ENCODE measurements around the gene CNNM2.

Gene CNNM2

GRCh38 chr10:103047381-103047780 lies 129.3 kb downstream of the CNNM2 start:
- no peak overlapping the region for H3K27ac ChIP-seq (ENCODE audit: low read depth, low read length)
- H3K27me3 ChIP-seq (ENCODE audit: control insufficient read depth, low read length) = no peaks in the 10 kb centered on the region
- H3K36me3 ChIP-seq (ENCODE audit: control insufficient read depth, low read length) = no peaks in the 10 kb centered on the region
- peaks cover 14% of the 10 kb centered on the region for H3K4me1 ChIP-seq (ENCODE audit: control insufficient read depth, low read length)
- no peaks in the 10 kb centered on the region for H3K9me2 ChIP-seq (replicated peaks; ENCODE audit: control insufficient read depth, low read length)
- no peak overlapping the region for H3K4me3 ChIP-seq (ENCODE audit: low read length)
- H3F3A ChIP-seq (ENCODE audit: control insufficient read depth, insufficient read depth) = no peaks in the 10 kb centered on the region
- TF ChIP-seq CTCF (IDR thresholded peaks at IDR 0.05; ENCODE audit: low read depth, low read length, poor library complexity, severe bottlenecking) (no peak), EZH2phosphoT487 (IDR thresholded peaks at IDR 0.05; ENCODE audit: borderline replicate concordance, low read length) (no peak)
- no peak overlapping the region for H3K4me2 ChIP-seq (ENCODE audit: low read length)
- H3K79me2 ChIP-seq (ENCODE audit: control insufficient read depth, low read length) = no peaks in the 10 kb centered on the region
- no peaks in the 10 kb centered on the region for H3K9me3 ChIP-seq (ENCODE audit: control insufficient read depth, insufficient read depth, low read length)
- no peaks in the 10 kb centered on the region for H4K20me1 ChIP-seq (ENCODE audit: control insufficient read depth, insufficient read depth, low read depth, low read length)

GRCh38 chr10:103049237-103049636 lies 131.1 kb downstream of the CNNM2 start:
- Histone ChIP-seq H3F3A (ENCODE audit: control insufficient read depth, insufficient read depth) (no peaks in the 10 kb centered on the region), H3K4me3 (ENCODE audit: low read length) (no peak overlapping the region), H4K20me1 (ENCODE audit: control insufficient read depth, insufficient read depth, low read depth, low read length) (no peaks in the 10 kb centered on the region), H3K9me3 (ENCODE audit: control insufficient read depth, insufficient read depth, low read length) (no peaks in the 10 kb centered on the region), H3K9me2 (replicated peaks; ENCODE audit: control insufficient read depth, low read length) (no peaks in the 10 kb centered on the region), H3K4me1 (ENCODE audit: control insufficient read depth, low read length) (no peaks in the 10 kb centered on the region), H3K27ac (ENCODE audit: low read depth, low read length) (no peak overlapping the region), H3K79me2 (ENCODE audit: control insufficient read depth, low read length) (no peaks in the 10 kb centered on the region), H3K36me3 (ENCODE audit: control insufficient read depth, low read length) (no peaks in the 10 kb centered on the region), H3K27me3 (ENCODE audit: control insufficient read depth, low read length) (peaks cover 2% of the 10 kb centered on the region; the same call in 1 of the 2 replicates), H3K4me2 (ENCODE audit: low read length) (no peak overlapping the region)
- TF ChIP-seq CTCF (IDR thresholded peaks at IDR 0.05; ENCODE audit: low read depth, low read length, poor library complexity, severe bottlenecking) (no peak), EZH2phosphoT487 (IDR thresholded peaks at IDR 0.05; ENCODE audit: borderline replicate concordance, low read length) (no peak)

GRCh38 chr10:103053659-103054581 lies 135.8 kb downstream of the CNNM2 start:
- Histone ChIP-seq H3F3A (ENCODE audit: control insufficient read depth, insufficient read depth) (no peaks in the 10 kb centered on the region), H3K27ac (ENCODE audit: low read depth, low read length) (no peak overlapping the region), H3K9me2 (replicated peaks; ENCODE audit: control insufficient read depth, low read length) (no peaks in the 10 kb centered on the region), H3K27me3 (ENCODE audit: control insufficient read depth, low read length) (peaks cover 2% of the 10 kb centered on the region; the same call in 1 of the 2 replicates), H3K4me3 (ENCODE audit: low read length) (no peak overlapping the region), H4K20me1 (ENCODE audit: control insufficient read depth, insufficient read depth, low read depth, low read length) (no peaks in the 10 kb centered on the region), H3K4me1 (ENCODE audit: control insufficient read depth, low read length) (no peaks in the 10 kb centered on the region), H3K4me2 (ENCODE audit: low read length) (no peak overlapping the region), H3K79me2 (ENCODE audit: control insufficient read depth, low read length) (no peaks in the 10 kb centered on the region), H3K36me3 (ENCODE audit: control insufficient read depth, low read length) (no peaks in the 10 kb centered on the region), H3K9me3 (ENCODE audit: control insufficient read depth, insufficient read depth, low read length) (no peaks in the 10 kb centered on the region)
- TF ChIP-seq CTCF (IDR thresholded peaks at IDR 0.05; ENCODE audit: low read depth, low read length, poor library complexity, severe bottlenecking) = no peak
- no peak for TF ChIP-seq EZH2phosphoT487 (IDR thresholded peaks at IDR 0.05; ENCODE audit: borderline replicate concordance, low read length)
